ENCODE results near the gene IGFL3. TPM values are rescaled to one million over a fixed set of nuclear protein-coding genes. Genes with fewer than 3 reads are reported as not detected.

Gene IGFL3
- total and polyA plus RNA-seq, 9 of the 15 experiments (the other 6 are each of a cell fraction or from before 2014, with no cell fraction given) = not detected

DNA sequence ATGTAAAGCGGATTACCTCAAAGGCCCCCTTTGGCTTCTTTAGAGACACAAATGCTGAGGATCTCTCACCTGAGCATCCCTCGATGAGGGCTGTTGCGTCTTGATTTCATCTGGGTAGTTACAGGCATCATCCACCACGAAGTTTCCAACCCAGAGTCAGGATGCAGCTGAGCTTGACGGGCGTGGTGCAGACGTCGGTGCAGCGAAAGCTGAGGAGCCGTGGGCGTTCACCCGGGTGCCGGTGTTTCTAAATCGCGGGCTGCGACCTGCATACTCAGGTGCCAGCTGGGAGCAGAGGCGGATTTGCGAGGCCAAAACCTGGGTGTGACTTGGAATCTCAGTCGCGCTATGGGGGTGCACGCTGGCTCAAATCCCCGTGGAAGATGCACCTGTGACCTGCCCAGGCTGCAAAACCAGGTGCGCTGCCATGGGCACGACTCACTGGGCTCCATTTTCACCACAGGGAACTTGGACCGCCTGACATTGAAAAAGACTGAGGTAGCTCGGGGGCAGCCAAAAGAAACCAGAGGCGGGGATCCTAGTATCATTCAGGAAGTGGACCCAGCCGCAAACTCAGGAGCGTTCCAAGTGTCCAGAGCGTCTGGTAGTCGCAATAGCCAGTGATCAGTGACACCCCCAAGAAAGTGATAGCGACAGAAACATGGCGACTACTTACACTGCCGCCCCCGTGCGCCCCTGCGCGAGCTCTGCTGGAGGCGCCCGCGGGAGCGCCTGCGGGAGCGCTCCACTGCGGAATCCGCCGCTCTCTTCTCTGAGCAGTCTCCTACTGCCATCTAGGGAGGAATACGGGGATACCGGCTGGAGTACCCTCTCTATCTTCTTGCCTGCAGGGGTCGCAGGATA, 47.3 kb downstream of the IGFL3 start (continued):
- TF ChIP-seq, protein P1, sequence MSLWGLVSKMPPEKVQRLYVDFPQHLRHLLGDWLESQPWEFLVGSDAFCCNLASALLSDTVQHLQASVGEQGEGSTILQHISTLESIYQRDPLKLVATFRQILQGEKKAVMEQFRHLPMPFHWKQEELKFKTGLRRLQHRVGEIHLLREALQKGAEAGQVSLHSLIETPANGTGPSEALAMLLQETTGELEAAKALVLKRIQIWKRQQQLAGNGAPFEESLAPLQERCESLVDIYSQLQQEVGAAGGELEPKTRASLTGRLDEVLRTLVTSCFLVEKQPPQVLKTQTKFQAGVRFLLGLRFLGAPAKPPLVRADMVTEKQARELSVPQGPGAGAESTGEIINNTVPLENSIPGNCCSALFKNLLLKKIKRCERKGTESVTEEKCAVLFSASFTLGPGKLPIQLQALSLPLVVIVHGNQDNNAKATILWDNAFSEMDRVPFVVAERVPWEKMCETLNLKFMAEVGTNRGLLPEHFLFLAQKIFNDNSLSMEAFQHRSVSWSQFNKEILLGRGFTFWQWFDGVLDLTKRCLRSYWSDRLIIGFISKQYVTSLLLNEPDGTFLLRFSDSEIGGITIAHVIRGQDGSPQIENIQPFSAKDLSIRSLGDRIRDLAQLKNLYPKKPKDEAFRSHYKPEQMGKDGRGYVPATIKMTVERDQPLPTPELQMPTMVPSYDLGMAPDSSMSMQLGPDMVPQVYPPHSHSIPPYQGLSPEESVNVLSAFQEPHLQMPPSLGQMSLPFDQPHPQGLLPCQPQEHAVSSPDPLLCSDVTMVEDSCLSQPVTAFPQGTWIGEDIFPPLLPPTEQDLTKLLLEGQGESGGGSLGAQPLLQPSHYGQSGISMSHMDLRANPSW (CRISPR knock-in tag; IDR thresholded peaks at IDR 0.05) = no peak
- TF ChIP-seq ZNF133 (CRISPR knock-in tag; IDR thresholded peaks at IDR 0.05) (no peak), SIN3B (IDR thresholded peaks at IDR 0.05; ENCODE audit: low read depth) (no peak), HEY1 (CRISPR knock-in tag; IDR thresholded peaks at IDR 0.05; ENCODE audit: borderline replicate concordance) (no peak), NRF1 (conservative IDR thresholded peaks at IDR 0.05 in 1 of 2, IDR thresholded peaks at IDR 0.05 in 1 of 2) (peak; percentile 75 to 79), KLF6 (CRISPR knock-in tag; IDR thresholded peaks at IDR 0.05; ENCODE audit: borderline replicate concordance) (no peak), ZNF384 (IDR thresholded peaks at IDR 0.05; ENCODE audit: low read depth, low read length) (peak; percentile 47; the same call in 1 of the 2 replicates), SMARCA5 (IDR thresholded peaks at IDR 0.05) (no peak), ZNF347 (CRISPR knock-in tag; IDR thresholded peaks at IDR 0.05; ENCODE audit: low read depth) (no peak), FOXJ3 (CRISPR knock-in tag; IDR thresholded peaks at IDR 0.05) (no peak), MAFK (IDR thresholded peaks at IDR 0.05; ENCODE audit: low read length) (no peak), CCAR2 (IDR thresholded peaks at IDR 0.05; ENCODE audit: low read depth, low read length) (no peak), STAG1 (CRISPR knock-in tag; IDR thresholded peaks at IDR 0.05; ENCODE audit: borderline replicate concordance) (peak; percentile 84; the same call in 1 of the 2 replicates), HNRNPLL (IDR thresholded peaks at IDR 0.05; ENCODE audit: low read depth, low read length, poor library complexity, severe bottlenecking) (peak; percentile 65), ZNF146 (CRISPR knock-in tag; IDR thresholded peaks at IDR 0.05; ENCODE audit: unreplicated experiment) (no peak), RCOR1 (IDR thresholded peaks at IDR 0.05; ENCODE audit: borderline replicate concordance in 1 of 2, low read depth in 2 of 2, low read length in 2 of 2) (peak in 1 of 2 experiments; percentile 60; a peak in 1 of 4 replicates), ZFP36 (IDR thresholded peaks at IDR 0.05; ENCODE audit: low read depth, low read length, partially characterized antibody) (peak; percentile 22), SMARCA4 (IDR thresholded peaks at IDR 0.05) (no peak)
- TF ChIP-seq, protein P2, sequence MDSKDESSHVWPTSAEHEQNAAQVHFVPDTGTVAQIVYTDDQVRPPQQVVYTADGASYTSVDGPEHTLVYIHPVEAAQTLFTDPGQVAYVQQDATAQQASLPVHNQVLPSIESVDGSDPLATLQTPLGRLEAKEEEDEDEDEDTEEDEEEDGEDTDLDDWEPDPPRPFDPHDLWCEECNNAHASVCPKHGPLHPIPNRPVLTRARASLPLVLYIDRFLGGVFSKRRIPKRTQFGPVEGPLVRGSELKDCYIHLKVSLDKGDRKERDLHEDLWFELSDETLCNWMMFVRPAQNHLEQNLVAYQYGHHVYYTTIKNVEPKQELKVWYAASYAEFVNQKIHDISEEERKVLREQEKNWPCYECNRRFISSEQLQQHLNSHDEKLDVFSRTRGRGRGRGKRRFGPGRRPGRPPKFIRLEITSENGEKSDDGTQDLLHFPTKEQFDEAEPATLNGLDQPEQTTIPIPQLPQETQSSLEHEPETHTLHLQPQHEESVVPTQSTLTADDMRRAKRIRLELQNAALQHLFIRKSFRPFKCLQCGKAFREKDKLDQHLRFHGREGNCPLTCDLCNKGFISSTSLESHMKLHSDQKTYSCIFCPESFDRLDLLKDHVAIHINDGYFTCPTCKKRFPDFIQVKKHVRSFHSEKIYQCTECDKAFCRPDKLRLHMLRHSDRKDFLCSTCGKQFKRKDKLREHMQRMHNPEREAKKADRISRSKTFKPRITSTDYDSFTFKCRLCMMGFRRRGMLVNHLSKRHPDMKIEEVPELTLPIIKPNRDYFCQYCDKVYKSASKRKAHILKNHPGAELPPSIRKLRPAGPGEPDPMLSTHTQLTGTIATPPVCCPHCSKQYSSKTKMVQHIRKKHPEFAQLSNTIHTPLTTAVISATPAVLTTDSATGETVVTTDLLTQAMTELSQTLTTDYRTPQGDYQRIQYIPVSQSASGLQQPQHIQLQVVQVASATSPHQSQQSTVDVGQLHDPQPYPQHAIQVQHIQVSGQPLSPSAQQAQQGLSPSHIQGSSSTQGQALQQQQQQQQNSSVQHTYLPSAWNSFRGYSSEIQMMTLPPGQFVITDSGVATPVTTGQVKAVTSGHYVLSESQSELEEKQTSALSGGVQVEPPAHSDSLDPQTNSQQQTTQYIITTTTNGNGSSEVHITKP (IDR thresholded peaks at IDR 0.05; ENCODE audit: partially characterized antibody) = peak; percentile 93
- TF ChIP-seq, protein P3, sequence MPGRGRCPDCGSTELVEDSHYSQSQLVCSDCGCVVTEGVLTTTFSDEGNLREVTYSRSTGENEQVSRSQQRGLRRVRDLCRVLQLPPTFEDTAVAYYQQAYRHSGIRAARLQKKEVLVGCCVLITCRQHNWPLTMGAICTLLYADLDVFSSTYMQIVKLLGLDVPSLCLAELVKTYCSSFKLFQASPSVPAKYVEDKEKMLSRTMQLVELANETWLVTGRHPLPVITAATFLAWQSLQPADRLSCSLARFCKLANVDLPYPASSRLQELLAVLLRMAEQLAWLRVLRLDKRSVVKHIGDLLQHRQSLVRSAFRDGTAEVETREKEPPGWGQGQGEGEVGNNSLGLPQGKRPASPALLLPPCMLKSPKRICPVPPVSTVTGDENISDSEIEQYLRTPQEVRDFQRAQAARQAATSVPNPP (IDR thresholded peaks at IDR 0.05; ENCODE audit: borderline replicate concordance, insufficient read depth, insufficient read length) = no peak

Measured in K562 (cell line).